Esophagus muscularis mucosa (tissue), 3 donors: Measurements from ENCODE around the gene SH2D3C.

ENCODE experiments used
- CTCF ChIP-seq, 3 experiments: fragments of 200-600 bp in 2 of 3; fragments of 450-650 bp in 1 of 3; sonication (generic) in 2 of 3; IDR thresholded peaks; one replicate each; pipeline ENCODE4 v1.5.1; 2017 to 2019; ENCODE audit warnings: antibody characterized with exemption in 3 of 3, mild to moderate bottlenecking in 2 of 3, moderate library complexity in 1 of 3
- POLR2A ChIP-seq: fragments of 450-650 bp; IDR thresholded peaks from one replicate; pipeline ENCODE4 v1.6.1; 2017; ENCODE audit warnings: antibody characterized with exemption, moderate library complexity, mild to moderate bottlenecking, low read depth
- POLR2AphosphoS5 ChIP-seq, 2 donors: sonication (generic); formaldehyde crosslinking; IDR thresholded peaks; one replicate each; pipeline ENCODE4 v1.6.1; 2017; ENCODE audit warnings: antibody characterized with exemption in 2 of 2

GRCh38 chr9:127751269-127752054, 27.0 kb downstream of the SH2D3C start:
- no peak for TF ChIP-seq POLR2A
- TF ChIP-seq POLR2AphosphoS5 (IDR thresholded peaks at IDR 0.05): no peak
- no peak for TF ChIP-seq CTCF (IDR thresholded peaks at IDR 0.05)
